GM23338 (cell line): ENCODE measurements around the gene PKM. TPM values are rescaled to one million over a fixed set of nuclear protein-coding genes. Genes with fewer than 3 reads are reported as not detected.
A peak's percentile ranks its signal among the peaks of the same experiment; 100 is the strongest.
"Not testable (repeated sequence)": the region's sequence is repeated elsewhere in the genome, so short reads cannot be mapped to it uniquely, and the experiment has no call there.

Source experiments
- ATAC-seq: fragments of 200-7000 bp; cut with Tn5 transposase; 3 replicates; pipeline ENCODE4 v1.9.1; 2020
- DNase-seq: peaks from one replicate; pipeline ENCODE4 v3.0.0-alpha.2; 2015; ENCODE audit warnings: low spot score
- H2AFZ ChIP-seq: fragments of 200-600 bp; sonication (generic); 2 replicates; pipeline ENCODE4 v1.8.0; 2016; ENCODE audit warnings: antibody characterized with exemption, mild to moderate bottlenecking, moderate library complexity
- H3F3A ChIP-seq: fragments of 200-600 bp; sonication (generic); replicated peaks from 2 replicates; pipeline ENCODE4 v1.8.0; 2017; ENCODE audit warnings: antibody characterized with exemption, mixed run types, low read depth
- H3K27ac ChIP-seq: fragments of 200-600 bp; sonication (generic); 2 replicates; pipeline ENCODE4 v1.6.1; 2016; ENCODE audit warnings: low read depth
- H3K27me3 ChIP-seq: fragments of 200-600 bp; sonication (generic); 2 replicates; pipeline ENCODE4 v1.8.0; 2016; ENCODE audit warnings: mild to moderate bottlenecking, mixed run types, moderate library complexity; ENCODE audit not compliant: insufficient read depth
- H3K36me3 ChIP-seq: fragments of 200-600 bp; sonication (generic); 2 replicates; pipeline ENCODE4 v1.8.0; 2016; ENCODE audit warnings: mild to moderate bottlenecking; ENCODE audit not compliant: insufficient read depth
- H3K4me1 ChIP-seq: fragments of 200-600 bp; sonication (generic); 2 replicates; pipeline ENCODE4 v1.8.0; 2016; ENCODE audit warnings: mild to moderate bottlenecking, moderate library complexity; ENCODE audit not compliant: insufficient read depth
- H3K4me2 ChIP-seq: fragments of 200-600 bp; sonication (generic); 2 replicates; pipeline ENCODE4 v1.7.1; 2017; ENCODE audit warnings: mixed run types
- H3K4me3 ChIP-seq: fragments of 200-600 bp; sonication (generic); 2 replicates; pipeline ENCODE4 v1.6.1; 2016; ENCODE audit warnings: mixed run types
- H3K79me2 ChIP-seq: fragments of 200-600 bp; sonication (generic); replicated peaks from 2 replicates; pipeline ENCODE4 v1.8.0; 2017; ENCODE audit warnings: mild to moderate bottlenecking; ENCODE audit not compliant: insufficient read depth
- H3K9me2 ChIP-seq: fragments of 200-600 bp; sonication (generic); 2 replicates; pipeline ENCODE4 v1.8.0; 2017; ENCODE audit not compliant: insufficient read depth
- H4K20me1 ChIP-seq: fragments of 200-600 bp; sonication (generic); replicated peaks from 2 replicates; pipeline ENCODE4 v1.8.0; 2017; ENCODE audit warnings: mild to moderate bottlenecking; ENCODE audit not compliant: insufficient read depth
- H3K27ac Mint-ChIP-seq: 2 replicates; pipeline ENCODE4 v1.8.0; 2020; ENCODE audit warnings: inconsistent platforms, mild to moderate bottlenecking, moderate library complexity, mixed read lengths
- H3K27me3 Mint-ChIP-seq: 3 replicates; pipeline ENCODE4 v1.8.0; 2022; ENCODE audit warnings: low read depth, mild to moderate bottlenecking, moderate library complexity, mixed read lengths, inconsistent platforms; ENCODE audit not compliant: insufficient read depth, poor library complexity
- H3K36me3 Mint-ChIP-seq: 3 replicates; pipeline ENCODE4 v1.8.0; 2021; ENCODE audit warnings: low read depth, mild to moderate bottlenecking, inconsistent platforms, moderate library complexity, mixed read lengths
- H3K4me1 Mint-ChIP-seq: 3 replicates; pipeline ENCODE4 v1.8.0; 2020; ENCODE audit warnings: mild to moderate bottlenecking, inconsistent platforms, mixed read lengths
- H3K4me3 Mint-ChIP-seq: 3 replicates; pipeline ENCODE4 v1.8.0; 2021; ENCODE audit warnings: moderate library complexity, mild to moderate bottlenecking, inconsistent platforms, mixed read lengths
- H3K9me3 Mint-ChIP-seq: 3 replicates; pipeline ENCODE4 v1.8.0; 2020; ENCODE audit warnings: moderate library complexity, mild to moderate bottlenecking, inconsistent platforms, mixed read lengths
- CREB1 ChIP-seq: fragments of 250-450 bp; sonication (Bioruptor Pico); IDR thresholded peaks from 2 replicates; pipeline ENCODE4 v1.5.0; 2020; ENCODE audit warnings: low read depth, mild to moderate bottlenecking, moderate library complexity
- EZH2 ChIP-seq: fragments of 200-600 bp; sonication (generic); IDR thresholded peaks from one replicate; pipeline ENCODE4 v1.8.0; 2017; ENCODE audit warnings: antibody characterized with exemption, mild to moderate bottlenecking, low read depth; ENCODE audit not compliant: unreplicated experiment
- EZH2phosphoT487 ChIP-seq: fragments of 200-600 bp; sonication (generic); IDR thresholded peaks from one replicate; pipeline ENCODE4 v1.8.1; 2018; ENCODE audit warnings: antibody characterized with exemption; ENCODE audit not compliant: unreplicated experiment
- POLR2AphosphoS5 ChIP-seq: IDR thresholded peaks from 2 replicates; pipeline ENCODE4 v1.6.1; 2016; ENCODE audit warnings: antibody characterized with exemption, low read depth
- ZNF331 ChIP-seq: fragments of 250-450 bp; sonication (Bioruptor Pico); IDR thresholded peaks from 2 replicates; pipeline ENCODE4 v1.5.0; 2020; ENCODE audit warnings: low read depth, mild to moderate bottlenecking, moderate library complexity
- polyA plus RNA-seq: library from polyadenylated mRNA; unstranded; fragments of >200 nt; fragmentation: Nextera tagmentation; extraction: Ambion mirVana; gene quantifications from 2 replicates; pipeline ENCODE4 v1.2.1, GENCODE V29; 2016
- total RNA-seq: library from RNA; depleted of rRNA; stranded (reverse); fragments of >200 nt; shearing (Covaris generic); gene quantifications from 2 replicates; pipeline ENCODE4 v1.2.3, GENCODE V29; 2014
- TF ChIP-seq, protein P1 (sequence below), 2 experiments: fragments of 200-600 bp in 1 of 2; sonication (generic) in 1 of 2; conservative IDR thresholded peaks; 2 replicates each; pipeline versions ENCODE4 v1.5.1 to v1.6.1; 2016 to 2017; ENCODE audit warnings: antibody characterized with exemption in 2 of 2, low read depth in 2 of 2, mild to moderate bottlenecking in 2 of 2, moderate library complexity in 1 of 2
- TF ChIP-seq, protein P2 (sequence below): fragments of 250-450 bp; sonication (Bioruptor Pico); IDR thresholded peaks from 2 replicates; pipeline ENCODE4 v1.5.0; 2020; ENCODE audit warnings: mild to moderate bottlenecking, moderate library complexity
- TF ChIP-seq, protein P3 (sequence below): IDR thresholded peaks from 2 replicates; pipeline ENCODE4 v1.6.1; 2016; ENCODE audit warnings: antibody characterized with exemption

The PKM gene
- total and polyA plus RNA-seq, 2 experiments from 2014 or later = 432 to 1,137 TPM

DNA sequence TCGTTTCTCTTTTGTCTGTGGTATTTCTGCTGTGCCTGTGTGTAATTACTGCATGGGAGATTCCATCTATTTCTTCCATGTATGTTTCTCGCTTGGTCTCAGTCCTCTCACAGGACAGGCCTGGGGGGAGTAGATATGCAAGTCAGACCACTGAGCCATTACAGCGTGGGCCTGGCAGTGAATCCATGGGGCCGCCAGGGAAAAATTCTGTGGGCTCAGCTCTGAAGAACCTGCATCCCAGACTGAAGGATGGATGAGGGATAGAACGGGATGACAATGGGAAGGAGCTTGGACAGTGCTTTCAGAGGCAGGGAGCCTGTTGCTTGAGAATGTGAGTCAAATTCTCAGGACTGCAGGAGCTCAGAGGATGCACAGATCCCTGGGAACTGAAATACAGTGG lies 58.2 kb downstream of the PKM start:
- Mint-ChIP-seq H3K27ac (no peak overlapping the region), H3K36me3 (no peaks in the 10 kb centered on the region), H3K4me3 (no peak overlapping the region), H3K4me1 (peaks cover 23% of the 10 kb centered on the region), H3K9me3 (no peaks in the 10 kb centered on the region; the same call in 2 of the 3 replicates), H3K27me3 (peaks cover 7% of the 10 kb centered on the region)
- ATAC-seq (no peak), DNase-seq (peak; percentile 17)
- Histone ChIP-seq H3K36me3 (no peaks in the 10 kb centered on the region), H3K4me1 (no peaks in the 10 kb centered on the region), H3K4me2 (no peak overlapping the region), H4K20me1 (no peaks in the 10 kb centered on the region), H3K27ac (no peak overlapping the region), H3K9me2 (no peaks in the 10 kb centered on the region), H3K79me2 (no peaks in the 10 kb centered on the region), H3K4me3 (no peak overlapping the region), H3F3A (no peaks in the 10 kb centered on the region), H3K27me3 (no peaks in the 10 kb centered on the region), H2AFZ (no peak overlapping the region)
- TF ChIP-seq, protein P1, sequence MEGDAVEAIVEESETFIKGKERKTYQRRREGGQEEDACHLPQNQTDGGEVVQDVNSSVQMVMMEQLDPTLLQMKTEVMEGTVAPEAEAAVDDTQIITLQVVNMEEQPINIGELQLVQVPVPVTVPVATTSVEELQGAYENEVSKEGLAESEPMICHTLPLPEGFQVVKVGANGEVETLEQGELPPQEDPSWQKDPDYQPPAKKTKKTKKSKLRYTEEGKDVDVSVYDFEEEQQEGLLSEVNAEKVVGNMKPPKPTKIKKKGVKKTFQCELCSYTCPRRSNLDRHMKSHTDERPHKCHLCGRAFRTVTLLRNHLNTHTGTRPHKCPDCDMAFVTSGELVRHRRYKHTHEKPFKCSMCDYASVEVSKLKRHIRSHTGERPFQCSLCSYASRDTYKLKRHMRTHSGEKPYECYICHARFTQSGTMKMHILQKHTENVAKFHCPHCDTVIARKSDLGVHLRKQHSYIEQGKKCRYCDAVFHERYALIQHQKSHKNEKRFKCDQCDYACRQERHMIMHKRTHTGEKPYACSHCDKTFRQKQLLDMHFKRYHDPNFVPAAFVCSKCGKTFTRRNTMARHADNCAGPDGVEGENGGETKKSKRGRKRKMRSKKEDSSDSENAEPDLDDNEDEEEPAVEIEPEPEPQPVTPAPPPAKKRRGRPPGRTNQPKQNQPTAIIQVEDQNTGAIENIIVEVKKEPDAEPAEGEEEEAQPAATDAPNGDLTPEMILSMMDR (conservative IDR thresholded peaks at IDR 0.05; ENCODE audit: low read depth in 2 of 2) = no peak
- TF ChIP-seq, protein P2, sequence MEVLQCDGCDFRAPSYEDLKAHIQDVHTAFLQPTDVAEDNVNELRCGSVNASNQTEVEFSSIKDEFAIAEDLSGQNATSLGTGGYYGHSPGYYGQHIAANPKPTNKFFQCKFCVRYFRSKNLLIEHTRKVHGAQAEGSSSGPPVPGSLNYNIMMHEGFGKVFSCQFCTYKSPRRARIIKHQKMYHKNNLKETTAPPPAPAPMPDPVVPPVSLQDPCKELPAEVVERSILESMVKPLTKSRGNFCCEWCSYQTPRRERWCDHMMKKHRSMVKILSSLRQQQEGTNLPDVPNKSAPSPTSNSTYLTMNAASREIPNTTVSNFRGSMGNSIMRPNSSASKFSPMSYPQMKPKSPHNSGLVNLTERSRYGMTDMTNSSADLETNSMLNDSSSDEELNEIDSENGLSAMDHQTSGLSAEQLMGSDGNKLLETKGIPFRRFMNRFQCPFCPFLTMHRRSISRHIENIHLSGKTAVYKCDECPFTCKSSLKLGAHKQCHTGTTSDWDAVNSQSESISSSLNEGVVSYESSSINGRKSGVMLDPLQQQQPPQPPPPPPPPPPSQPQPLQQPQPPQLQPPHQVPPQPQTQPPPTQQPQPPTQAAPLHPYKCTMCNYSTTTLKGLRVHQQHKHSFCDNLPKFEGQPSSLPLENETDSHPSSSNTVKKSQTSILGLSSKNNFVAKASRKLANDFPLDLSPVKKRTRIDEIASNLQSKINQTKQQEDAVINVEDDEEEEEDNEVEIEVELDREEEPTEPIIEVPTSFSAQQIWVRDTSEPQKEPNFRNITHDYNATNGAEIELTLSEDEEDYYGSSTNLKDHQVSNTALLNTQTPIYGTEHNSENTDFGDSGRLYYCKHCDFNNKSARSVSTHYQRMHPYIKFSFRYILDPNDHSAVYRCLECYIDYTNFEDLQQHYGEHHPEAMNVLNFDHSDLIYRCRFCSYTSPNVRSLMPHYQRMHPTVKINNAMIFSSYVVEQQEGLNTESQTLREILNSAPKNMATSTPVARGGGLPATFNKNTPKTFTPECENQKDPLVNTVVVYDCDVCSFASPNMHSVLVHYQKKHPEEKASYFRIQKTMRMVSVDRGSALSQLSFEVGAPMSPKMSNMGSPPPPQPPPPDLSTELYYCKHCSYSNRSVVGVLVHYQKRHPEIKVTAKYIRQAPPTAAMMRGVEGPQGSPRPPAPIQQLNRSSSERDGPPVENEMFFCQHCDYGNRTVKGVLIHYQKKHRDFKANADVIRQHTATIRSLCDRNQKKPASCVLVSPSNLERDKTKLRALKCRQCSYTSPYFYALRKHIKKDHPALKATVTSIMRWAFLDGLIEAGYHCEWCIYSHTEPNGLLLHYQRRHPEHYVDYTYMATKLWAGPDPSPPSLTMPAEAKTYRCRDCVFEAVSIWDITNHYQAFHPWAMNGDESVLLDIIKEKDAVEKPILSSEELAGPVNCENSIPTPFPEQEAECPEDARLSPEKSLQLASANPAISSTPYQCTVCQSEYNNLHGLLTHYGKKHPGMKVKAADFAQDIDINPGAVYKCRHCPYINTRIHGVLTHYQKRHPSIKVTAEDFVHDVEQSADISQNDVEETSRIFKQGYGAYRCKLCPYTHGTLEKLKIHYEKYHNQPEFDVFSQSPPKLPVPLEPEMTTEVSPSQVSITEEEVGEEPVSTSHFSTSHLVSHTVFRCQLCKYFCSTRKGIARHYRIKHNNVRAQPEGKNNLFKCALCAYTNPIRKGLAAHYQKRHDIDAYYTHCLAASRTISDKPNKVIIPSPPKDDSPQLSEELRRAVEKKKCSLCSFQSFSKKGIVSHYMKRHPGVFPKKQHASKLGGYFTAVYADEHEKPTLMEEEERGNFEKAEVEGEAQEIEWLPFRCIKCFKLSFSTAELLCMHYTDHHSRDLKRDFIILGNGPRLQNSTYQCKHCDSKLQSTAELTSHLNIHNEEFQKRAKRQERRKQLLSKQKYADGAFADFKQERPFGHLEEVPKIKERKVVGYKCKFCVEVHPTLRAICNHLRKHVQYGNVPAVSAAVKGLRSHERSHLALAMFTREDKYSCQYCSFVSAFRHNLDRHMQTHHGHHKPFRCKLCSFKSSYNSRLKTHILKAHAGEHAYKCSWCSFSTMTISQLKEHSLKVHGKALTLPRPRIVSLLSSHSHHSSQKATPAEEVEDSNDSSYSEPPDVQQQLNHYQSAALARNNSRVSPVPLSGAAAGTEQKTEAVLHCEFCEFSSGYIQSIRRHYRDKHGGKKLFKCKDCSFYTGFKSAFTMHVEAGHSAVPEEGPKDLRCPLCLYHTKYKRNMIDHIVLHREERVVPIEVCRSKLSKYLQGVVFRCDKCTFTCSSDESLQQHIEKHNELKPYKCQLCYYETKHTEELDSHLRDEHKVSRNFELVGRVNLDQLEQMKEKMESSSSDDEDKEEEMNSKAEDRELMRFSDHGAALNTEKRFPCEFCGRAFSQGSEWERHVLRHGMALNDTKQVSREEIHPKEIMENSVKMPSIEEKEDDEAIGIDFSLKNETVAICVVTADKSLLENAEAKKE (CRISPR knock-in tag) = no peak
- TF ChIP-seq, protein P3, sequence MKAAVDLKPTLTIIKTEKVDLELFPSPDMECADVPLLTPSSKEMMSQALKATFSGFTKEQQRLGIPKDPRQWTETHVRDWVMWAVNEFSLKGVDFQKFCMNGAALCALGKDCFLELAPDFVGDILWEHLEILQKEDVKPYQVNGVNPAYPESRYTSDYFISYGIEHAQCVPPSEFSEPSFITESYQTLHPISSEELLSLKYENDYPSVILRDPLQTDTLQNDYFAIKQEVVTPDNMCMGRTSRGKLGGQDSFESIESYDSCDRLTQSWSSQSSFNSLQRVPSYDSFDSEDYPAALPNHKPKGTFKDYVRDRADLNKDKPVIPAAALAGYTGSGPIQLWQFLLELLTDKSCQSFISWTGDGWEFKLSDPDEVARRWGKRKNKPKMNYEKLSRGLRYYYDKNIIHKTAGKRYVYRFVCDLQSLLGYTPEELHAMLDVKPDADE = no peak
- TF ChIP-seq POLR2AphosphoS5 (no peak), EZH2phosphoT487 (no peak), EZH2 (no peak), CREB1 (CRISPR knock-in tag) (no peak), ZNF331 (CRISPR knock-in tag) (no peak)

DNA sequence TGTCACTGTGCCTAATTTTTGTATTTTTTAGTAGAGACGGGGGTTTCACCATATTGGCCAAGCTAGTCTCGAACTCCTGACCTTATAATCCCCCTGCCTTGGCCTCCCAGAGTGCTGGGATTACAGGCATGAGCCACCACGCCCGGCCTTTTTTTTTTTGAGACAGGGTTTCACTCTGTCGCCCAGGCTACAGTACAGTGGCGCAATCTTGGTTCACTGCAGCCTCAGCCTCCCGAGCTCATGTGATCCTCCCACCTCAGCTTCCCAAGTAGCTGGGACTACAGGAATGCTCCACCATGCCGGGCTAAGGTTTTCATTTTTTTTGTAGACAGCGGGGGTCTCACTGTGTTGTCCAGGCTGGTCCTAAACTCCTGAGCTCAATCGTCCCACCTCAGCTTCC lies 59.0 kb downstream of the PKM start:
- H3K9me3 Mint-ChIP-seq, H3K9me2 ChIP-seq, H3K27me3 Mint-ChIP-seq, DNase-seq, H3K79me2 ChIP-seq, H4K20me1 ChIP-seq, H2AFZ ChIP-seq, H3F3A ChIP-seq, H3K27me3 ChIP-seq, H3K4me2 ChIP-seq, H3K27ac Mint-ChIP-seq, H3K4me3 ChIP-seq, H3K4me1 ChIP-seq, H3K36me3 ChIP-seq, ATAC-seq, H3K36me3 Mint-ChIP-seq, H3K27ac ChIP-seq, H3K4me3 Mint-ChIP-seq: not testable (repeated sequence)
- peaks cover 17% of the 10 kb centered on the region for H3K4me1 Mint-ChIP-seq
